Liver (tissue), 3 donors: ENCODE data around the gene SPAG17.

Experiments
- ATF3 ChIP-seq: IDR thresholded peaks from 2 replicates; pipeline ENCODE4 v1.6.1; 2016; ENCODE audit warnings: antibody characterized with exemption
- CTCF ChIP-seq: fragments of 150-350 bp; IDR thresholded peaks from 2 replicates; pipeline ENCODE4 v1.5.1; 2017; ENCODE audit warnings: improper control_type of control experiment, low read depth, low read length; ENCODE audit not compliant: missing input control
- EGR1 ChIP-seq, 2 donors: IDR thresholded peaks; 2 replicates each; pipeline ENCODE4 v1.6.1; 2016 to 2018; ENCODE audit warnings: antibody characterized with exemption in 2 of 2, low read depth in 2 of 2
- GABPA ChIP-seq, 2 donors: IDR thresholded peaks in 1 of 2; conservative IDR thresholded peaks in 1 of 2; 2 replicates each; pipeline ENCODE4 v1.6.1; 2016; ENCODE audit warnings: antibody characterized with exemption in 2 of 2, mild to moderate bottlenecking in 1 of 2, moderate library complexity in 1 of 2
- MAX ChIP-seq: IDR thresholded peaks from 2 replicates; pipeline ENCODE4 v1.6.1; 2016; ENCODE audit warnings: antibody characterized with exemption
- RAD21 ChIP-seq, 2 donors: IDR thresholded peaks; 2 replicates each; pipeline ENCODE4 v1.6.1; 2016; ENCODE audit warnings: antibody characterized with exemption in 2 of 2, mild to moderate bottlenecking in 2 of 2
- REST ChIP-seq: IDR thresholded peaks from 2 replicates; pipeline ENCODE4 v1.6.1; 2016; ENCODE audit warnings: antibody characterized with exemption, mild to moderate bottlenecking
- YY1 ChIP-seq: IDR thresholded peaks from 2 replicates; pipeline ENCODE4 v1.6.1; 2016; ENCODE audit warnings: antibody characterized with exemption, mild to moderate bottlenecking
- ZBTB33 ChIP-seq: IDR thresholded peaks from 2 replicates; pipeline ENCODE4 v1.6.1; 2016; ENCODE audit warnings: antibody characterized with exemption
- donor health status: healthy.
- donor health status: healthy.

DNA sequence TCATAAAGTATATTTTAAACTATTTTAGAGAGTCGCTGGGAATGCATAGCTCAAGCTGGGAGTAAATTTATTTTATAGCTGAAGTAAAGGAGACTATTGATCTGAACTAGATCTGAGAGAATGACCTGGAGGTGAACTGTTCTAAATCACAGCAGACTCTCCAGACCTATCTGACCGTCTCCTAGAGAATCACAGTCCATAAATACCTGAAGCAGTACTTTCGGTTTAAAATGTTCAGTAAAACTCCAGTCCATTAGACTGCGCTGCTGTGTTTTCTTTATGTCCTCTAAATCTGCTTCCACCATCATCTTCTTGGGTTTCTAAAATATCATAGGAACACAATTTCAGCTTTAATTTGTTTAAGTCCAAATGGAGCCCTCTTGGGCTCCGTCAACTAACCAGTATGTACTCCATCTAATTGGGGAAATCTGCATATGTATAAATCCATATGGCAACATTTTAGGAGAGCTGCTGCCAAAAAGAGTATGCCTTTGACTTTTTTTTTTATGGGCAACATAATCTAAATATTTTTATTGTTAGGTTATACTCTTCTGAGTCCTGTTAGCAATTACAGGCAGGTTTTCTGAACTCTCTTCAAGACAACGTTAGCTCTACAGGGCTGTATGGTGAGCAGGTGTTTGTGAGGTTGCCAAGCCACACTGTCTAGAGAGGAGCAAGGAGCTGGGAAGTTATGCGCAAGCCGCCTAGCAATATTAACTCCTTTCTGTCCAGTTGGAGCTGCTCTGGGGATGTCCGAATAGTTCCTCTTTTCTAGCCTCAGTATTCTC is 111.2 kb downstream of the SPAG17 start:
- TF ChIP-seq CTCF (no peak), GABPA (IDR thresholded peaks at IDR 0.05 in 1 of 2, conservative IDR thresholded peaks at IDR 0.05 in 1 of 2) (no peak), EGR1 (IDR thresholded peaks at IDR 0.05; ENCODE audit: low read depth in 2 of 2) (no peak), MAX (no peak), RAD21 (IDR thresholded peaks at IDR 0.05) (no peak), ATF3 (no peak), REST (no peak), ZBTB33 (no peak), YY1 (no peak)
